ENCODE measurements around the gene ANGEL2.
"Not testable (repeated sequence)": the region's sequence is repeated elsewhere in the genome, so short reads cannot be mapped to it uniquely, and the experiment has no call there.

ANGEL2 gene

DNA sequence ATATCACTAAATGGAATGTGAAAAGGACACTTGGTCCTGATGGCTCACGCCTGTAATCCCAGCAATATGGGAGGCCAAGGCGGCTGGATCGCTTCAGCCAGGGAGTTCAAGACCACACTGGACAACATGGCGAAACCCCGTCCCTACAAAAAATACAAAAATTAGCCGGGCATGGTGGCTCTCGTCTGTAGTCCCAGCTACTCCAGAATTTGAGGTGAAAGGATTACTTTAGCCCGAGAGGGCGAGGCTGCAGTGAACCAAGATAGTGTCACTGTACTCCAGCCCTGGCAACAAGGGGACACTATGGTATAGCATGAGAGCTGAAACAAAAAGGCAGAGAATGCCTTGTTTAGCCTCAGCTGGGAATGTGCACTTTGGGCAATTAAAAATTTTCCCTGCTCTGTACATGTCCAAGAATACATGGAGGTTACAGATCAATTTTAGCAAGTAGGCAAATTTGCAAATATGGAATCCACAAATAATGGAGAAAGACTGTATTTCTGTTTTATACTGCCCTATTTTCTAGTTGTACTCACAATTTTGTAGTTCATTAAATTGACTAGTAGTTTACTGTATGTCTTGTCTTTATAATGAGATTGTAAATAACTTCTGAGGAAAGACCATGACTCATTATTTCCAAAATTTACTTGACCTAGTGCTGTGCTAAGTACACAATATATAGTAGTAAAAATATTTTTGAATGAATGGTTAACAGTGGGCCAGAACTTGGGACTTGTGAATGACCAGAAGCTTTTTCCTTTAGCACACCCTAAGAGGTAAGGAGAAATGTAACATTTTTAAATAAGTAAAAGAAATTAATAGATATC is 2.0 kb upstream of the ANGEL2 start:
- DNase-seq (ENCODE audit: low spot score) = no peak

DNA sequence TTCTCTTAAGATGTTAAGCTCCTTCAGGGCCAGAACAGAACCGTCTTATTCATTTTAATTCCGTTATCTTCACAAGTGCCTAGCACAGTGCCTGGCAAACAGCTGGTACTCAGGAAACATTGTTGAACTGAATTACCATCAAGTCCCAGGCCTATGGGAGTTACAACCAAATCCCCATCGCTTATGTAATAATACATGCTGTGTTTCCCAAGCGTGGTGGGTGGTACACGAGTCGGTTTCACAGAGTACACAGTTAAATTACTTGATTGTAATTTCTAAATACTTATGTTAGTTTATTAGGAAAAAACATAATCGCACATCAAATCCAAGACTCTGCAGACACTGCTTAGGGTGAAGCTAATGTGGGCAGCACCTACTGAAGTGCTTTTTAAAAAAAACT is 1.0 kb downstream of the ANGEL2 start:
- no peak for DNase-seq (ENCODE audit: low spot score)

DNA sequence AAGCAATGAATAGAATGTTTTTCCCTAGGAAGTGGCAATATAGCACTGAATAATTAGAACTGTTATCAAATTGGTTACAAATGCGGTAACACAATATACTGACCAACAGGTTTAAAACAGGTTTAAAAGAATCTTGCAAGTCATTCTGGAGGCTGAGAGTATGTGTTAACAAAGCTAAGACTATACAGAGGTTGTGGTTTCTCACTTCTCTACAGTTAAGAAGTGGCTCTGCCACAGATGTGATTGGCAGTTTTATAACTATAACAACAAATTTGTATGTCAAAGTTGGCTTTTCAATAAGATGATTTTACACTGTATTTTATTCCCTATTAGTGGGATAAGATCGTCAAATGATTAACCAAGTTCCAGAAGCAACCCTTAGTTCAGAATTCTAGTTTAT is 7.1 kb downstream of the ANGEL2 start:
- DNase-seq (ENCODE audit: low spot score) = no peak

DNA sequence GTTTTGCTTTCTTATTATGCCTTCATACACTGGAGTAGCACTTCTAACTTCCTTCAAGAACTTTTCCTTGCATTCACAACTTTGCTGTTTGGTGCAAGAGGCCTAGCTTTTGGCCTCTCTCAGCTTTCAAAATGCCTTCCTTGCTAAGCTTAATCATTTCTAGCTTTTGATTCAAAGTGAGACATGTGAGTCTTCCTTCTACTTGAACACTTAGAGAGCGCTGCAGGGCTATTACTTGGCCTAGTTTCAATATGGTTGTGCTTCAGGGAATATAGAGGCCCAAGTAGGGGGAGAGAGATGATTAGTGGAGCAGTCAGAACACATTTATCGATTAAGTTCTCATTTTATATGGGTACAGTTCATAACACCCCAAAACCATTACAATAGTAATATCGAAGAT is 12.4 kb downstream of the ANGEL2 start:
- DNase-seq (ENCODE audit: low spot score) = no peak

DNA sequence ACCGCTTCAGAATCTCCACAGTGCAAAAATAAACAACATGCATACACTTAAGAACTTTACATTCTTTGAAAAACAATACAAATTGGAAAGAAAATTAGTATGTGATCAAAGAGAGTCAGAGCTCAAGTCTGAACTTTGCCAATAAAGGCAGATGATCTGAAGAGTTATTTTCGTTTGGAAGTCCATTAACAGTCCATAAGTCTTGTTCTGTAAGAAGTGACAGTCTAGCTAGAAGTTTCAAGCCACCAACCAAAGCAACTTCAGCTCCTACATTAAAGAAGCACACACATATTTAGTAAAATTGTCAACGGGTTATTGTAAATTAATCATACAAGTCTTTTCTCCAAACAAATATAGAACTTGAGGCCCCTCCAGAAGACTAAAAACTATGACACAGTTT is 20.7 kb downstream of the ANGEL2 start:
- DNase-seq (ENCODE audit: low spot score) = no peak

DNA sequence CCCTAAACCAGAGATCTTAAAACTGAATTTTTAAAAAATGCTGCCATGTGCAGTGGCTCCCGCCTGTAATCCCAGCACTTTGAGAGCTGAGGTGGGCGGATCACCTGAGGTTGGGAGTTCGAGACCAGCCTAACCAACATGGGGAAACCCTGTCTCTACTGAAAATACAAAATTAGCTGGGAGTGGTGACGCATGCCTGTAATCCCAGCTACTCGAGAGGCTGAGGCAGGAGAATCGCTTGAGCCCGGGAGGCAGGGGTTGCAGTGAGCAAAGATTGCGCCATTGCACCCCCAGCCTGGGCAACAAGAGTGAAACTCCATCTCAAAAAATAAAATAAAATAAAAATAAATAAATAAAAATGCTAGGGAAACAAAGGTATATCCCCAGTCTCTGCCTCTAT is 21.7 kb downstream of the ANGEL2 start:
- DNase-seq (ENCODE audit: low spot score) = not testable (repeated sequence)

DNA sequence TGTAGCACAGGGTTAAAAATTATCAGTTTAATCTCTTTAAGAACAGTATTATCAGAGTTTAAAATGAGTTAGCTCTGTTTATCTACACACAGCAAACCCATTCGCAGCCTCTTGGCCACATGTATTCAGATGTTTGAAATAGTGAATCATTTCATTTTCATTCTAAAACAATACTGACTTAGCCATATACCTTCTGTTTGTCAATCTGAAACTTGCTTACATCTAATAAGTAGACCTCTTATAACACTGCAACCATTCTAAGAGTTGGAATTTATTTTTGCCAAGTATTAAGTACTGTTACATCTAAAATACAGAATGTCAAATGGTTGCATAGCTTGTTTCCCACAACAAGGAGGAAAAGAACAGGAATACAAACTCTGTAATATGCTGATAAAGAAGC is 25.4 kb downstream of the ANGEL2 start:
- DNase-seq (ENCODE audit: low spot score) = no peak

DNA sequence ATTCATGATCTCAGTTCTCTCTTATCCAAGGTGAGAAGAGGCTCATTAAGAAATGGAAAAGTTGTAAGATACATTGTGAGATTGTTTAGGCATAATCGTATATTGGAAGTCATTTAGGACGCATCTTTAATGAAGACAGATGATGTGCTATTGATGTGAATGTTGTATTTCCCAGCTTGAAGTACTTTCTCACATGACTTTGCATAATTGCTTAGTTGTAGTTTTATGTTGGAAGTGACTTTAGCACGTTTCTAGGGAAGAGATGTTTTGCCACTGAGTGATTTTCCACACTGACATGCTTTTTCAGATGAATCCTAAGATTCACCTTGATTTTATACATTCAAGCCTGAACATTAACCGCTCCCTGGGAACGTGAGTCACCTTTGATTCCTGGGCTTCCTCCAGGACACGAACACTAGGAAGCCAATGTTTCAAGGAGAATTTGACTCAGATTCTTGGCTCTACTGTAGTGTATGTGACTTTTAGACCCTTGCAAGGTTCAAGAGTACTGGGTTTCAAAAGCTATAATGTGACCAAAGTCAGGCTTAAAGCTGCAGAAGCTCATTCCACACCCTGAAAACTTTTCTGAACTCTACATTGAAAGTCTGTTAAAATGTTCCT is 27.9 kb downstream of the ANGEL2 start:
- no peak for DNase-seq (ENCODE audit: low spot score)

DNA sequence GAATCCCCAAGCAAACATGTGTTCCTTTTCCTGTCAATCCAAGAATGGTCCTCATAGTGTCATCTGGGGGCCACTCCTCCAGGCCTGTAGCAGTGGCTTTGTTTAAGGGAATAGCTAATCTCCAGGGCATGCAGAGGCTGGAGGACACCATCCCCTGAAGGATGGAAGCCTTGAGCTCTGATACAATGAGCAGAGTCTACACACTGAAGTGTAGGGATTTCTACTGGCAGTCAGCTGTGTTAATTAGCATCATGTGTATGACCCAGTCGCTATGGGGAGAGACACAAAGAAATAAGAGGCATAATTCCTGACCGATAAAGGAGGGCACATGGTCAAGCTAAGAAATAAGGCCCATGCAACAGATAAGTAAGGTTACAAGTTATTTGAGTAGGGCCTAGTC is 29.1 kb downstream of the ANGEL2 start:
- no peak for DNase-seq (ENCODE audit: low spot score)

DNA sequence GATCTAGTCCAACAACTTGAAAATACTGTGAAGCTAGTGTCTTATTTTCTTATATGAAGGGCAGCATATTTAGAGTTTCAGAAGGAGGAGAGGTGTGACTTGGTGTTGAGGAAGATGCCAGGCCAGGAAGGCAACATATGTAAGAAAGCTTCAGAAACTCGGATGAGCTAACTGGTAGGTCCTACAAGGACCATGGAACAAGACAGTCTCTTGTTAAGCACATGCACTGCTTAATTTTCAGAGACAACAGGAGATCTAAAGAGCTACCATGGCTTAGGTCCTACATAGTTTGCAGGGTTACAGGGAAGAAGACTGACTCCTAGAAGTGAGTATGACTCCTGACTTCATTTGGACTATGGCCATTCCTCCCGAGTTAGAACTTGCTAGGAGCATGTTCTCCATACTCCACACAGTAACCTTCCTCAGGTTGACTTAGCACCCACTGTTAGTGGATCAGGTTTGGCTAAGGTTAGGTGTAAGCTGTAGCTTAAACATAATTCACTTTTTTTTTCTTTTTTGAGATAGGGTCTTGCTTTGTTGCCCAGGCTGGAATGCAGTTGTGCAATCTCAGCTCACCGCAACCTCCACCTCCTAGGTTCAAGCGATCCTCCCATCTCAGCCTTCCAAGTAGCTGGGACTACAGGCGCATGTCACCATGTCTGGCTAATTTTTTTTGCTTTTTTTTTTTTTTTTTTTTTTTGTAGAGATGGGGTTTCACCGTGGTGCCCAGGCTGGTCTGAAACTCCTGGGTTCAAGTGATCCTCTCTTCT is 31.0 kb downstream of the ANGEL2 start:
- no peak for DNase-seq (ENCODE audit: low spot score)

DNA sequence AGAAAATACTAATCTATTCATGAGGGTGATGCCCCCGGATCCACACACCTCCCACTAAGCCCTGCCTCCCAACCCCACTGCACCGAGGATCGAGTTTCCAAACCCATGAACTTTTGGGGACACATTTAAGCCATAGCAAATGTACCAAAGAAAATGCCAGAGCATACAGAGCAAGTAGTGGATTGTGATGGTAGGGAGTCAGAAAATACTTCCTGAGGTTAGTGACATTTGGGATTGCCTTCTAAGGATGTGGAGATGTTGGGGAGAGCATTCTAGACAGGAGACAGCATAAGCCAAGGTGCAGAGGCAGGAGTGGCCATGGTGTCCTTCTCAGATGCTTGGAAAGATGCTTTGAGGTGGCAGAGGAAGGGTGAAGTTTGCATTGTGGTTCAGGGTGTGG is 32.2 kb downstream of the ANGEL2 start:
- no peak for DNase-seq (ENCODE audit: low spot score)

DNA sequence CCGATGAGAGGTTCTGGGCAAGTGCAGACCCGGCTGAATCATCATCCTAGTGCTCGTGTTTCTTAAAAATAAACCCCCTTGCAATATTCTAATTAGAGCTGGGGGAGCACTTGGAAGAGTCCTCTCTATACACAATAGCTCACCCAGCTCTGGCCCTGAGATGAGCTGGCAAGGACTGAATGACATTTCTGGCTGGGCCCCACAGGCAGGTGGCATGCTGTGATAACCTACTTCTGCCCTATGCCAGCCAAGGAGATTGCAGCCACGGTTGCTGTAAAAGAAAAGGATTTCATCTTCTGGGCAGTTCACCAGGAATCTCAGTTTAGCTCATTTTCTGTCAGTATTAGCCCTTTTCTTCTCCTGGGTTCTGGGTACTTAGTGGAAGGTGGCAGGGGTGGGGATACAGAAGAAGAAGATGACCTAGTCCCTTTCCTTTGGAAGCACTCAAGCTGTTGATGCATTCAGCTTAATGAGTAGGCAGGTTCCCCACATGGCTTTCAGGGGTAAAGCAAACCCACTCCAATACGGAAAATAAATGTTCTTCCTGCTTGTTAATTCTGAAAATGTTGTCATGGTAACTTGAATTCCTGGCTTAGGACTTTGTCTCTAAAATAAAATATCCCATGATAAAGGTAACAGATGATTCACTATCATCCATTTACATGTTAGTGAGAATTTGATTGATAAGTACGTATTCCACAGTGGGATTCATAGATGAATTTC is 33.1 kb downstream of the ANGEL2 start:
- DNase-seq (ENCODE audit: low spot score) = no peak

DNA sequence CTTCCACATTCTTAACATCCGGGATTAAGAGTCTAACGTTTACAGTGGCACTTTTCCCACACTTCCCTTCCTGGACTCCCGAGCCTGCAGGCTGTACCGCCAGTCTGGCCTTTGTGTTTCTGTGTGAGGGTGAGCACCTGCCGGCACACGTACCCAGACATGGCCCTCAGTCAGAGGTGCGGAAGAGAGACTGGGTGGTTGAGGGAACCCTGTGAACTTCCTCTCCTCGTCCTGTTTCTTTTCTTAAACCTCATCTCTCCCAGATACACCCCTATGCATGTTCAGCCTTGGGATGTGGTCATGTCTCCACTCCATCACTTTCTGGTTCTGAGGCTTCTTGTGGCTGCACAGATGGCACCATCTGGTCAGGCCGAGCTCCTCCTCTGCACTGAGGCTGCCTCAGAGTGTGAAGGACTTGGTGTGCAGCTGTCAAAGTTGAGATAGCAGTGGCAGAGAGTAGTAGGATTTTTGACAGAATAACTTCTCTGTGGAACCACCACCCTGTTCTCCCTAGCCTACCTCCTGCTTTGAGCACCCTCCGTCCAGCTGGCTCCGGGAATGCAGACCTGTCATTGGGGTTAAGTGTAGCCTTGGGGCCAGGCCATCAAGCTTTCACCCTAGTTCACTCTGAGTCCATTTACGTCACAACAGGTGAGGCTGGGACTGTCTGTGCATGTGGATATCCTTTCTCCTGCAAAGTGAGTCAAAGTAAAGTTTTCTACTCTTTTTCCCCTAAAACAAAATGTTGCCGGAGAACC is 33.9 kb downstream of the ANGEL2 start:
- DNase-seq (ENCODE audit: low spot score) = no peak

DNA sequence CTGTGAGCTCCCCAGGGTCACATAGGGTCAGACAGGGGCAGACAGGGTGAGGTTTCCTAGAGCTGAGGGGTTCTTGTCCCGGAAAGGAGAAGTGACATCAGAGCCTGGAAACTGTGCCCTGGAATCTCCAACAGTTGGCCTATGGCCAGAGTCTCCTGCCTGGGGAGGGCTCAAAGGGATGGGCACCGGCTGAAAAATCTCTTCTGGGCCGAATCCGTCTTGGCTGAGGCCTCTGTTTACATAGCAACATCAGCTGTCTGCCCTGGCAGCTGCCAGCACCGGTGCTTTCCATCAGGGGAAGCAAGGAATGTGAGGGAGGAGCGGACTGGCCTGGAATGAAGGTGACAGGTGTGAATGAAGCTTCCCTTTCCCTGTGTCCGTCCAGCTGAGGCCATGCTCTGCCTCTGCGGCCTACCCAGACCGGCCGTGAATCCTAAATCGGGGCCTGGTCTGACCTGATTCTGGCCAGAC is 34.6 kb downstream of the ANGEL2 start:
- no peak for DNase-seq (ENCODE audit: low spot score)

DNA sequence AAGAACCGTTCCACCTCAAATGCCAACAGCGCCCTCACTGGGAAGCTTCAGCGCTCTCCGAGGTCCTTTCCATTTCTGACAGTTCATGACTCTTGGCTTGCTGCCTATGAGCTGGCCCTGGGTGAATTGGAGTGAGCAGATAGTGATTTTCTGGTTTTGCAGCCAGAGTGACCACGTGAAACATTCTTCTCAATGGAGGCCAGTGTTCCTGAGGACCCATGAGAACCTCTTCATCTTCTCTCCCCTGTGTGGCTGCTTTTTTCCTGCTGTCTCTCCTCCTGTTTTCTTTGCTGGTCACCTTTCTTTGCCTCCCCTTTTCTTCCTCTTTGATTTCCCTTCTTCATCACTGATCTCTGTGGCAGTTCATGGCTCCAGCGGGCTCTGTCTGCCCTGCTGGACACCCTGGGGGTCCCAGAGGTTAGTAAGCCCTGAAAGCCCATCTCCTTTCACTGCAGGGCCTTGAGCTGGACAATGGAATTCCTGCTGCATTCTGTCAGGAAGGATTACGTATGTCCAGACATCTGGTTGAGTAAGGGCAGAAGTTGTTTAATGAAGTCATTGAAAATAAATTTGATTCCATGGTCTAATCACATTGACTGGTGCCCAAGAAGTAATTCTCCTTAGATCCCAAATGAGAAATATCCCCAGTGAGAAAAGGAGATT is 35.4 kb downstream of the ANGEL2 start:
- DNase-seq (ENCODE audit: low spot score) = no peak

DNA sequence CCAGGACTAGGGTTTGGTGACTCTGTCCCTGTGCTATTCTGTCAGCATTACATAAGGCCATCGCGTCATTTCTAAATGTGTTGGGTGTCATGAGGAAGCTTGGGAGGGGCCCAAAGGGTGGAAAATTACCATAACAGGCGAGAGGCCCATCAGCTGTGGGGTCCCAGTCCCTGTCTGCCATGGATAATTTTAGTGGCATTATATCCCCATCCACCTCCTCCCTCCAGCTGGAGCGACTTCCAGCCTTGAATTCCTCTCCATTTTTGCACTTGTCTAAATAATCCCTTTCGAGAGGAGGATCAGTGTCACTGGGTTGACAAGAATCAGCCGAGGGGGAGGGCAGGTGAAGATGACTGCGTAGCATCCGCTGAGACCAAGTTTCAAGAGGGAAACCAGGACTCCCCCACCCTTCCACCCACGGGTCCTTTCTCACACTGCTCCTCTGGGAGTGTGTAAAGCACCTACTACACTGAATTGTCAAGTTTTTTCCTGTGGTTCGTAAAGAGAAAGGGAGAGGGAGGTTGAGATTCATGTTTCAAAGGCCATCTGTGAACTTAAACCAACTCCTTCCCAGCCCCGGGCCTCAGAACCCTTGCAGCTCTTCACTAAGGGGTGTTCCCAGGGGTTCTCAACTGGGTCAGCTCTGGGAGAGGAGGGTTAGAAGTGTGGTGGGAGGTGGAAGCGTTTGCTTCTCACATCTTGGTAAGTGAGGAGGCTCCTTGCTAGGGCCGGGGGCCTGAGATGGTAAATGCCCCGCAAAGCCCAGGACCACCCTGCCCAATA is 36.1 kb downstream of the ANGEL2 start:
- DNase-seq (ENCODE audit: low spot score) = no peak

DNA sequence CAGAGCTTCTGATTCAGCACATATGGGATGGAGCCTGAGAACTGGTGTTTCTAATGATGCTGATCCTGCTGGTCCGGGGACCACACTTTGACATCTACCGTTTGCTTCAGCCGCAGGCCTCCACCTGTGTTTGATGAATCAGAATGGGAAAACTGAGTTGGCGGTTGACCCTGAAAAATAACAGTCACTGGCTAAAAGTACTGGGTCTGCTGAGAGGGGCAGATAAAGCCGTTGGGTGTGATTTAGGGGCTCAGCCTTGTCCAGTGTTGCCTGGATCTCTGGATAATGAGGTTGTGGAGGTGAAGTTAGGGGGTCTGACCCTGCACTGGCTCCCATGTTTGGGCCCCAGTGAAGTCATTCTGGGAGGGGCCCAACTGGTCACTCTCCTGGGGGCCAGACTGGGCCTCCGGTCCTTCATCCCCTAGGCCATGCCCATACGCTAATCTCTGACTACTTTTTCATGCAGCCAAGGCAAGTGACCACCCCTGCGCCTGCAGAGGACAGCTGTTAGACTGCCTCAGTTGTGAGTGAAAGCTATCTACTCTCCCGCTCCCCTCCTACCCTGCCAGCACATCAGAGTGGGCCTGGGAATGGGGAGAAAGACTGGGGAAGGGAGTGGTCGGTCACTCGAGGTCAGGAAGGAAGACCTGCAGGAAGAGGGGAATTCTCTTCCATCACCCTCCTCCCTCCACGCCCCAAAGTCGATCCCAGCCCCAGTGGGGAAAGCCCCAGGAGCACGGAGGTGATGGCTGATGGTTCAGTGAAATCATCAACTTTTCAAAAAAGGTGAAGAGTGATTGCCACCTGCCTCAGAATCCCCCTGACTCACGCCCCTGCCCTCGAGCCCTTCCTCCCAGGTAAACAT is 37.7 kb downstream of the ANGEL2 start:
- DNase-seq (ENCODE audit: low spot score) = no peak

DNA sequence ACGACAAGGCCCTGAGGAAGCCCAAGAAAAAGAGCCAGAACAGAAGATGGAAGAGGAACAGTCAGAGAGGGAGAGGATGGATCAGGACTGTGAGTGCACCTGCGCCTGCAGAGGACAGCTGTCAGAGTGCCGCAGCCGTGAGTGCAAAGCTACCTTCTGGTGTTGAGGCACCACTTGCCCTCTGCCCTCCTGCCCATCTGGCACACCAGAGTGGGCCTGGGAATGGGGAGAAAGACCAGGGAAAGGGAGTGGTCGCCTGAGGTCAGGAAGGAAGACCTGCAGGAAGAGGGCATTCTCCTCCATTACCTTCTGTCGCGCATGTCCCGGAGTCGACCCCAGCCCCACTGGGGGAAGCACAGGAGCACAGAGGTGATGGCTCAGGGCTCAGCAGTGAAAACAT is 39.1 kb downstream of the ANGEL2 start:
- DNase-seq (ENCODE audit: low spot score) = no peak
